ENCODE results near the gene ZMYND11. TPM values are rescaled to one million over a fixed set of nuclear protein-coding genes. Genes with fewer than 3 reads are reported as not detected.

ZMYND11 gene
- total RNA-seq, 3 donors from 2014 or later (not counting 1 experiment from before 2014, with no cell fraction given): 50.6 to 63.9 (median 52.6) TPM

DNA sequence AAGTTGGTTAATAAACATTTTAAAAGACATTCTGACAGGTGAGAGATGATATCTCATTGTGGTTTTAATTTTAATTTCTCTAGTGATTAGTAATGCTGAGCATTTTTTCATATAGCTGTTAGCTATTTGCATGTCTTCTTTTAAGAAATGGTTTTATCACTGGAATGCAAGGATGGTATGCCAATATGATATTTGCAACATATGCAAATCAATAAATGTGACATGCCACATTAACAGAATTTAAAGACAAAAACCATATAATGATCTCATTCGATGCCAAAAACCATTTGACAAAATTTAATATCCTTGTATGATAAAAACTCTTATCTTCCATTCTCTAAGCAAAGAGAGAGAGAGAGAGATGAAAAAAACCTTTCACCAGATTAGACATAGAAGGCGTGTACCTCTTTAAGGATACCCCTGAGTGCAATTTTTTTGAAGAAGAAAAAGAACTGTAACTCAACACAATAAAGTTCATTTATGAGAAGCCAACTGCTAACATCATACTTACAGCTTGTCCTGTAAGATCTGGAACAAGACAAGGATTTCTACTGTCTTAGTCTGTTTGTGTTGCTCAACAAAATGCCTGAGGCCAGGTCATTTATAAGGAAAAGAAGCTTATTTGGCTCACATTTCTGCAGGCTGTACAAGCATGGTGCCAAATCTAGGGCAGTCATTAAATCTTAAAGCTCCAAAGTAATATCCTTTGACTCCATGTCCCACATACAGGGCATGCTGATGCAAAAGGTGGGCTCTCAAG is 39.7 kb upstream of the ZMYND11 start:
- no CpG with 5 or more reads among the region's 2 CpGs for WGBS (ENCODE audit: insufficient coverage)

DNA sequence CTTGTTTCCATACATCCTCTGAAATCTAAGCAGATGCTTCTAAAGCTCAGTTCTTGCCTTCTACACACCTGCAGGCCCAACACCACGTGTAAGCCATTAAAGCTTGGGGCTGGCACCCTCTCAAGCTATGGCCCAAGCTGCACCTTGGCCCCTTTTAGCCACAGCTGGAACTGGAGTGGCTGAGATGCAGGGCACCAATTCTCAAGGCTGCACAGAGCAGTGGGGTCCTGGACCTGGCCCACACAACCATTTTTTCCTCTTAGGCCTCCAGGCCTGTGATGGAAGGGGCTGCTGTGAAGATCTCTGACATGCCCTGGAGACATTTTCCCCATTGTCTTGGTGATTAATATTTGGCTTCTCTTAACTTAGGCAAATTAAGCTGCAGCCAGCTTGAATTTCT is 38.8 kb upstream of the ZMYND11 start:
- Histone ChIP-seq H3K4me1 (ENCODE audit: control insufficient read depth, insufficient read depth, low read length) (no peaks in the 10 kb centered on the region), H3K9me3 (ENCODE audit: control insufficient read depth, insufficient read depth, low read length) (peaks cover 9% of the 10 kb centered on the region), H3K36me3 (ENCODE audit: control insufficient read depth, insufficient read depth, low read length) (no peaks in the 10 kb centered on the region), H3K27ac (ENCODE audit: low read length) (no peak overlapping the region), H3K4me3 (ENCODE audit: low read length) (no peak overlapping the region), H3K27me3 (ENCODE audit: control insufficient read depth, insufficient read depth, low read length) (no peaks in the 10 kb centered on the region)
- WGBS (ENCODE audit: insufficient coverage): 18% methylated on average over 1 of the region's 1 CpG
- intact Hi-C loops (cut with micrococcal nuclease): no loop called here
- Mint-ChIP-seq H3K9me3 (peaks cover 4 to 8% of the 10 kb centered on the region in 2 donors), H3K4me1 (no peaks in the 10 kb centered on the region), H3K27me3 (ENCODE audit: low read depth in 2 of 2) (peaks cover 0 to 7% of the 10 kb centered on the region in 2 donors), H3K36me3 (peaks cover 6% of the 10 kb centered on the region), H3K27ac (no peak overlapping the region), H3K4me3 (no peak overlapping the region)
- TF ChIP-seq, protein P1, sequence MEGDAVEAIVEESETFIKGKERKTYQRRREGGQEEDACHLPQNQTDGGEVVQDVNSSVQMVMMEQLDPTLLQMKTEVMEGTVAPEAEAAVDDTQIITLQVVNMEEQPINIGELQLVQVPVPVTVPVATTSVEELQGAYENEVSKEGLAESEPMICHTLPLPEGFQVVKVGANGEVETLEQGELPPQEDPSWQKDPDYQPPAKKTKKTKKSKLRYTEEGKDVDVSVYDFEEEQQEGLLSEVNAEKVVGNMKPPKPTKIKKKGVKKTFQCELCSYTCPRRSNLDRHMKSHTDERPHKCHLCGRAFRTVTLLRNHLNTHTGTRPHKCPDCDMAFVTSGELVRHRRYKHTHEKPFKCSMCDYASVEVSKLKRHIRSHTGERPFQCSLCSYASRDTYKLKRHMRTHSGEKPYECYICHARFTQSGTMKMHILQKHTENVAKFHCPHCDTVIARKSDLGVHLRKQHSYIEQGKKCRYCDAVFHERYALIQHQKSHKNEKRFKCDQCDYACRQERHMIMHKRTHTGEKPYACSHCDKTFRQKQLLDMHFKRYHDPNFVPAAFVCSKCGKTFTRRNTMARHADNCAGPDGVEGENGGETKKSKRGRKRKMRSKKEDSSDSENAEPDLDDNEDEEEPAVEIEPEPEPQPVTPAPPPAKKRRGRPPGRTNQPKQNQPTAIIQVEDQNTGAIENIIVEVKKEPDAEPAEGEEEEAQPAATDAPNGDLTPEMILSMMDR (IDR thresholded peaks at IDR 0.05): no peak
- no peak for DNase-seq
- ATAC-seq: no peak

More for the DNA sequence above, 39.7 kb upstream of the ZMYND11 start:
- DNase-seq (no peak), ATAC-seq (no peak)
- Histone ChIP-seq H3K4me3 (ENCODE audit: low read length) (no peak overlapping the region), H3K4me1 (ENCODE audit: control insufficient read depth, insufficient read depth, low read length) (no peaks in the 10 kb centered on the region), H3K9me3 (ENCODE audit: control insufficient read depth, insufficient read depth, low read length) (peaks cover 9% of the 10 kb centered on the region), H3K27ac (ENCODE audit: low read length) (no peak overlapping the region), H3K27me3 (ENCODE audit: control insufficient read depth, insufficient read depth, low read length) (no peaks in the 10 kb centered on the region), H3K36me3 (ENCODE audit: control insufficient read depth, insufficient read depth, low read length) (no peaks in the 10 kb centered on the region)
- TF ChIP-seq, protein P1 (IDR thresholded peaks at IDR 0.05): no peak
- H3K9me3 Mint-ChIP-seq: peaks cover 4 to 8% of the 10 kb centered on the region in 2 donors
- H3K4me1 Mint-ChIP-seq: no peaks in the 10 kb centered on the region
- H3K27ac Mint-ChIP-seq: no peak overlapping the region
- peaks cover 6% of the 10 kb centered on the region for H3K36me3 Mint-ChIP-seq
- no peak overlapping the region for H3K4me3 Mint-ChIP-seq
- peaks cover 0 to 7% of the 10 kb centered on the region in 2 donors for H3K27me3 Mint-ChIP-seq (ENCODE audit: low read depth in 2 of 2)
- intact Hi-C loops (cut with micrococcal nuclease): no loop called here

DNA sequence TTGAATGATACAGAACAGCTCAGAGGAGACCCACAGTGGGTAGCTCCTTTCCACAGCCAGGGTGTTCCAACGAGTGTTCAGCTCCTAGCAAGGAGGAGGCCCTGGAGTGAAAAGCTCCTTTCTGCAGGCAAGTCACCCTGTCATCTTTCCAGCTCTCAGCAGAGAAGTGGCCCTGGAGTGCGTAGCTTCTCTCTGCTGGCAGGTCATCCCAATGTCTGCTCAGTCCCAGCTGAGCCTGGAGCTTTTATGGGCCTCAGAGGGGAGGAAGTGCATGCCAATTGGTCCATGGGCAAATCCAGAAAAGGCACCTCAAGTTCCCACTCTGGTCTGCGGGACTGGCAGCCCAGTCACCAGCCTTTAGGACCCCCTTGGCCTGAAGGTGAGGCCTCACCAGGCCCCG is 30.8 kb upstream of the ZMYND11 start:
- no peaks in the 10 kb centered on the region for H3K9me3 ChIP-seq (ENCODE audit: control insufficient read depth, insufficient read depth, low read length)
- H3K27ac Mint-ChIP-seq: no peak overlapping the region
- no peak for DNase-seq
- no peaks in the 10 kb centered on the region for H3K36me3 Mint-ChIP-seq
- H3K4me3 ChIP-seq (ENCODE audit: low read length): no peak overlapping the region
- TF ChIP-seq, protein P1 (IDR thresholded peaks at IDR 0.05): no peak
- H3K36me3 ChIP-seq (ENCODE audit: control insufficient read depth, insufficient read depth, low read length): no peaks in the 10 kb centered on the region
- H3K4me3 Mint-ChIP-seq: no peak overlapping the region
- no peak for ATAC-seq
- intact Hi-C loops (cut with micrococcal nuclease): no loop called here
- H3K27me3 Mint-ChIP-seq (ENCODE audit: low read depth in 2 of 2): peaks cover 0 to 2% of the 10 kb centered on the region in 2 donors
- peaks cover 0 to 8% of the 10 kb centered on the region in 2 donors for H3K4me1 Mint-ChIP-seq
- H3K9me3 Mint-ChIP-seq: no peaks in the 10 kb centered on the region
- H3K27me3 ChIP-seq (ENCODE audit: control insufficient read depth, insufficient read depth, low read length): no peaks in the 10 kb centered on the region
- no peak overlapping the region for H3K27ac ChIP-seq (ENCODE audit: low read length)
- WGBS (ENCODE audit: insufficient coverage): 95% methylated on average over 4 of the region's 4 CpGs
- no peaks in the 10 kb centered on the region for H3K4me1 ChIP-seq (ENCODE audit: control insufficient read depth, insufficient read depth, low read length)
